Measurements from ENCODE around the gene MUSTN1. TPM values are rescaled to one million over a fixed set of nuclear protein-coding genes. Genes with fewer than 3 reads are reported as not detected.

MUSTN1 gene
- total RNA-seq, 2 donors from 2014 or later, result 3.2 to 4.2 TPM

DNA sequence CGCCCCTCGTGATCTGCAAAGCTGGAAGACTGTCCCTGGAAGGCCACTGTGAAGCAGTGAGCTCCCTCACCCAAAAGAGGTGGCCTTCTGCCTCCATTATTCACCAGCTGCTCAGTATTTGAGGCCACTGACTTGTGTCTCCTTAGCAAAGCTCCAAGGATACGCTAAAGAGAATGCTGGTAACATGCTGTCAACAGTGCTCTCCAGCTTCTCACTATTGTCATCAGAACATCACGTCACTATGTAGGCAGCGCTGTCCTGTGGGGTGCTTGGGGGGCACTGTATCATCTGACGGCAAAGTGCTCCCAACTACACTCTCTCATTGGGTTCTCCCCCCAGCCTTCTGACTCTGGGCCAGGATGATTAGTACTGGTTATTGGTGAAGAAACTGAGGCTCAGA, 18.6 kb downstream of the MUSTN1 start:
- Histone ChIP-seq H3K4me3 (ENCODE audit: low read length) (no peak overlapping the region), H3K4me1 (ENCODE audit: control insufficient read depth, insufficient read depth, low read length) (peaks cover 3% of the 10 kb centered on the region), H3K36me3 (ENCODE audit: control insufficient read depth, insufficient read depth, low read length) (no peaks in the 10 kb centered on the region), H3K27ac (ENCODE audit: low read depth, low read length) (no peak overlapping the region), H3K9ac (ENCODE audit: extremely low read depth, low read length, poor library complexity, severe bottlenecking) (no peak overlapping the region), H3K27me3 (ENCODE audit: control insufficient read depth, insufficient read depth, low read length, poor library complexity, severe bottlenecking) (no peaks in the 10 kb centered on the region), H3K9me3 (ENCODE audit: control insufficient read depth, low read length) (no peaks in the 10 kb centered on the region)
- DNase-seq, result no peak
- Mint-ChIP-seq H3K4me3 (no peak overlapping the region), H3K36me3 (ENCODE audit: low read depth) (no peaks in the 10 kb centered on the region), H3K4me1 (peaks cover 1% of the 10 kb centered on the region), H3K27ac (no peak overlapping the region), H3K27me3 (ENCODE audit: insufficient read depth) (peaks cover 2% of the 10 kb centered on the region), H3K9me3 (no peaks in the 10 kb centered on the region)
- TF ChIP-seq, protein P1, sequence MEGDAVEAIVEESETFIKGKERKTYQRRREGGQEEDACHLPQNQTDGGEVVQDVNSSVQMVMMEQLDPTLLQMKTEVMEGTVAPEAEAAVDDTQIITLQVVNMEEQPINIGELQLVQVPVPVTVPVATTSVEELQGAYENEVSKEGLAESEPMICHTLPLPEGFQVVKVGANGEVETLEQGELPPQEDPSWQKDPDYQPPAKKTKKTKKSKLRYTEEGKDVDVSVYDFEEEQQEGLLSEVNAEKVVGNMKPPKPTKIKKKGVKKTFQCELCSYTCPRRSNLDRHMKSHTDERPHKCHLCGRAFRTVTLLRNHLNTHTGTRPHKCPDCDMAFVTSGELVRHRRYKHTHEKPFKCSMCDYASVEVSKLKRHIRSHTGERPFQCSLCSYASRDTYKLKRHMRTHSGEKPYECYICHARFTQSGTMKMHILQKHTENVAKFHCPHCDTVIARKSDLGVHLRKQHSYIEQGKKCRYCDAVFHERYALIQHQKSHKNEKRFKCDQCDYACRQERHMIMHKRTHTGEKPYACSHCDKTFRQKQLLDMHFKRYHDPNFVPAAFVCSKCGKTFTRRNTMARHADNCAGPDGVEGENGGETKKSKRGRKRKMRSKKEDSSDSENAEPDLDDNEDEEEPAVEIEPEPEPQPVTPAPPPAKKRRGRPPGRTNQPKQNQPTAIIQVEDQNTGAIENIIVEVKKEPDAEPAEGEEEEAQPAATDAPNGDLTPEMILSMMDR (conservative IDR thresholded peaks at IDR 0.05), result no peak
- WGBS, 2 experiments (ENCODE audit: insufficient coverage in 1 of 2, insufficient read length in 1 of 2), result 93 to 100% methylated on average over 3 to 6 of the region's 6 CpGs

DNA sequence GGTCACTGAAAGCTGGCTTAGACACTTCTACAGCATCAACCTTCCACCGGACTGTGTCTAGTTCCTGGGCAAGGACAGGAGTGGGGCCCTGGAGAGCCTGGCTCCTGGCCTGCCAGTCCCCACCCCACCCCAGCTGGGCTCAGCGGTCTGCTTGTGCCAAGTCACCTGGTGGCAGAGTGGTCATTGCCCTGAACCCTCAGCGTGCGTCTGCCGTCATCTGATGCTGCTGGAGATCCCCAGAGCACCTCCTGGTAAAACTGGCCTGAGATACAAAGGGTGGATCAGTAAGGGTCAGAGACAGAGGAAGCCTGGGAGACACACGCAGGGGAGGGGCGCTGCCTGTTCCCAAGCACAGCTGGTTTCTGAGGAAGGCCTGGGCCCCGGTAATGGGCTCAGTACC, 21.0 kb downstream of the MUSTN1 start:
- H3K9me3 ChIP-seq (ENCODE audit: control insufficient read depth, low read length), result no peaks in the 10 kb centered on the region
- no peak overlapping the region for H3K27ac ChIP-seq (ENCODE audit: low read depth, low read length)
- Mint-ChIP-seq H3K27me3 (ENCODE audit: insufficient read depth) (peaks cover 10% of the 10 kb centered on the region), H3K27ac (no peak overlapping the region), H3K36me3 (ENCODE audit: low read depth) (no peaks in the 10 kb centered on the region), H3K4me1 (no peaks in the 10 kb centered on the region), H3K9me3 (no peaks in the 10 kb centered on the region), H3K4me3 (no peak overlapping the region)
- H3K36me3 ChIP-seq (ENCODE audit: control insufficient read depth, insufficient read depth, low read length), result no peaks in the 10 kb centered on the region
- H3K4me3 ChIP-seq (ENCODE audit: low read length), result no peak overlapping the region
- DNase-seq, result no peak
- WGBS, 2 experiments (ENCODE audit: insufficient coverage in 1 of 2, insufficient read length in 1 of 2), result 83 to 88% methylated on average over 7 to 8 of the region's 8 CpGs
- H3K4me1 ChIP-seq (ENCODE audit: control insufficient read depth, insufficient read depth, low read length), result no peaks in the 10 kb centered on the region
- no peaks in the 10 kb centered on the region for H3K27me3 ChIP-seq (ENCODE audit: control insufficient read depth, insufficient read depth, low read length, poor library complexity, severe bottlenecking)
- TF ChIP-seq, protein P1 (conservative IDR thresholded peaks at IDR 0.05), result no peak
- no peak overlapping the region for H3K9ac ChIP-seq (ENCODE audit: extremely low read depth, low read length, poor library complexity, severe bottlenecking)

DNA sequence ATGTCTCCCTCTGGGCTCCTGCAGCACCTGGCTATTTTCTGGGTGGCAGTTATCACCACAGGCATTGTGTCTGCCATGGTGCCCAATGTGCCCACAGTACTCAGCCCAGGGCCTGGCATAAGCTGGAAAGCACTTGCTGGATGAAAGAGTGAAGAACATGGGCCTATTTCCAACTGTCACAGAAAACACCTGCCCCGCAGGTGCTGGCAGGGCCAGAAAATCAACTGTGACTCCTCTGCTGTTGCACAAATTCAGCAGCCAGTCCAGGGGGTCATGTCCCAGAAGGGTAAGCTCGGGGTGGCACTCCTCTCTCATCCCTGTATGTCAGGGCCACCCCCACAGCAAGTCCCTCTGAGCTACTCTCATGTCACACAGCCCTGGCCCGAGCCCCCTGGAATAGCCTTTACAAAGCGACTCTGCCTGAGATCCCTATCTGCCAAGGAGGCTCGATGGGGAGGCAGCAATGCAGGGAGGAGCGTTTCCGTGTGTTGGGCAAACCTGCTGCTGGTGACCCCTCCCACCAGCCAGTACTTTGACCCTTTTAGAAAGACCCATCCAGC, 23.3 kb downstream of the MUSTN1 start:
- Mint-ChIP-seq H3K27me3 (ENCODE audit: insufficient read depth) (peaks cover 12% of the 10 kb centered on the region), H3K4me3 (no peak overlapping the region), H3K9me3 (no peaks in the 10 kb centered on the region), H3K4me1 (no peaks in the 10 kb centered on the region), H3K36me3 (ENCODE audit: low read depth) (no peaks in the 10 kb centered on the region), H3K27ac (no peak overlapping the region)
- no peaks in the 10 kb centered on the region for H3K27me3 ChIP-seq (ENCODE audit: control insufficient read depth, insufficient read depth, low read length, poor library complexity, severe bottlenecking)
- TF ChIP-seq, protein P1 (conservative IDR thresholded peaks at IDR 0.05), result no peak
- no peaks in the 10 kb centered on the region for H3K4me1 ChIP-seq (ENCODE audit: control insufficient read depth, insufficient read depth, low read length)
- H3K27ac ChIP-seq (ENCODE audit: low read depth, low read length), result no peak overlapping the region
- 89 to 90% methylated on average over 4 to 7 of the region's 7 CpGs for WGBS, 2 experiments (ENCODE audit: insufficient coverage in 1 of 2, insufficient read length in 1 of 2)
- H3K4me3 ChIP-seq (ENCODE audit: low read length), result no peak overlapping the region
- H3K9me3 ChIP-seq (ENCODE audit: control insufficient read depth, low read length), result no peaks in the 10 kb centered on the region
- no peaks in the 10 kb centered on the region for H3K36me3 ChIP-seq (ENCODE audit: control insufficient read depth, insufficient read depth, low read length)
- no peak for DNase-seq
- H3K9ac ChIP-seq (ENCODE audit: extremely low read depth, low read length, poor library complexity, severe bottlenecking), result no peak overlapping the region
